HEK293T (cell line): ENCODE results near the gene BRCA1.
"Not testable (repeated sequence)": the region's sequence is repeated elsewhere in the genome, so short reads cannot be mapped to it uniquely, and the experiment has no call there.

ENCODE experiments used
- FOXM1 ChIP-seq: fragments of 450-650 bp; IDR thresholded peaks from 2 replicates; pipeline ENCODE4 v1.6.1; 2017; ENCODE audit warnings: mild to moderate bottlenecking, borderline replicate concordance
- ZNF384 ChIP-seq: fragments of 450-650 bp; IDR thresholded peaks from 2 replicates; pipeline ENCODE4 v1.6.1; 2016

DNA sequence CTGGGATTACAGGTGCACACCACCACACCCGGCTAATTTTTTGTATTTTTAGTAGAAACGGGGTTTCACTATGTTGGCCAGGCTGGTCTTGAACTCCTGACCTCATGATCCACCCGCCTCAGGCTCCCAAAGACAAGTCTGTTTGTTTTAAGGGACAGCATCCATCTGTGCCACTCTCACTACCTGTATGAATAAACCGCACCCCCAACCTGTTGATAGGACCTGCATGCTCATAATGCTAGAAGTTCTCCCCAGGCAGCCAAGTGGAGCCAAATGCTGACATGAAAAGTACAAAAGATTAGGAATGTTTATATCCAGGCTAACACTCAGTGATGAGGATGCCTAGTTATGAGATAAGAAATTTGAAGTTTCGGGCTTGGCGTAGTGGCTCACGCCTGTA, 72.2 kb downstream of the BRCA1 start:
- not testable (repeated sequence) for TF ChIP-seq ZNF384, FOXM1
